SK-N-SH (cell line): Measurements from ENCODE around the gene DMD.

ENCODE experiments used
- CTCF ChIP-seq: fragments of 200-600 bp; sonication (generic); IDR thresholded peaks from 2 replicates; pipeline ENCODE4 v1.6.1; 2017; ENCODE audit warnings: antibody characterized with exemption, mild to moderate bottlenecking, moderate library complexity
- EP300 ChIP-seq, 2 experiments: IDR thresholded peaks; 2 replicates each; pipeline versions ENCODE4 v1.4.0 to v1.6.1; 2012; ENCODE audit warnings: borderline replicate concordance in 1 of 2, low read depth in 1 of 2, low read length in 1 of 2
- EZH2phosphoT487 ChIP-seq: fragments of 200-600 bp; sonication (generic); IDR thresholded peaks from 2 replicates; pipeline ENCODE4 v1.6.1; 2017; ENCODE audit warnings: low read depth, mixed run types, mild to moderate bottlenecking, antibody characterized with exemption, moderate library complexity, borderline replicate concordance
- IRF3 ChIP-seq: fragments of 150-350 bp; IDR thresholded peaks from 2 replicates; pipeline ENCODE4 v1.6.1; 2016; ENCODE audit warnings: mild to moderate bottlenecking, low read depth, low read length
- JUND ChIP-seq: IDR thresholded peaks from 2 replicates; pipeline ENCODE4 v1.4.0; 2012
- MXI1 ChIP-seq: IDR thresholded peaks from 2 replicates; pipeline ENCODE4 v1.6.1; 2012; ENCODE audit warnings: mild to moderate bottlenecking, low read depth, low read length, improper control_type of control experiment
- SIN3A ChIP-seq: IDR thresholded peaks from 2 replicates; pipeline ENCODE4 v1.6.1; 2012; ENCODE audit warnings: low read depth, mild to moderate bottlenecking, low read length, moderate library complexity, borderline replicate concordance
- TEAD4 ChIP-seq: IDR thresholded peaks from 2 replicates; pipeline ENCODE4 v1.4.0; 2012; ENCODE audit warnings: mild to moderate bottlenecking, borderline replicate concordance; ENCODE audit not compliant: insufficient read depth

- TF ChIP-seq TEAD4 (no peak), CTCF (no peak), EP300 (IDR thresholded peaks at IDR 0.05; ENCODE audit: borderline replicate concordance in 1 of 2, low read depth in 1 of 2, low read length in 1 of 2) (no peak), EZH2phosphoT487 (no peak), SIN3A (no peak), JUND (no peak), IRF3 (no peak), MXI1 (no peak)
Measured at GRCh38 chrX:32139476-32139875, 1071.9 kb downstream of the DMD start.
